IMR-90 (cell line): ENCODE results near the gene BICD1. TPM values are rescaled to one million over a fixed set of nuclear protein-coding genes. Genes with fewer than 3 reads are reported as not detected.

ENCODE experiments used
- ATAC-seq: fragments of 200-7000 bp; cut with Tn5 transposase; 2 replicates; pipeline ENCODE4 v1.9.1; 2020; ENCODE audit warnings: low read depth, mild to moderate bottlenecking, moderate library complexity
- BruUV-seq: library from RNA; stranded (reverse); fragments of 400-500 nt; replicated peaks from 2 replicates; lab custom pipeline; 2021; lab: Mats Ljungman, UMichigan
- CTCF ChIA-PET: fragments of 300-600 bp; formaldehyde crosslinking; extraction: SDS; loops from one replicate; lab custom pipeline; 2021; ENCODE audit warnings: antibody characterized with exemption; lab: Yijun Ruan, JAX
- POLR2A ChIA-PET: fragments of 300-600 bp; sonication (Branson Sonifier 250); formaldehyde crosslinking; loops from one replicate; lab custom pipeline; 2022; ENCODE audit warnings: antibody characterized with exemption; ENCODE audit not compliant: unreplicated experiment; lab: Charles Lee
- DNase-seq: peaks from one replicate; pipeline ENCODE4 v3.0.0; 2013
- H2AFZ ChIP-seq: replicated peaks from 2 replicates; pipeline ENCODE3; 2013; ENCODE audit warnings: low read length, mild to moderate bottlenecking; ENCODE audit not compliant: poor library complexity
- H2AK5ac ChIP-seq: 2 replicates; pipeline ENCODE4 v1.6.1; 2013; ENCODE audit warnings: low read depth, low read length, inconsistent platforms
- H2AK9ac ChIP-seq: replicated peaks from 2 replicates; pipeline ENCODE3; 2013; ENCODE audit warnings: mild to moderate bottlenecking, low read depth, low read length, moderate library complexity; ENCODE audit not compliant: poor library complexity
- H2BK120ac ChIP-seq: 2 replicates; pipeline ENCODE4 v1.6.1; 2013; ENCODE audit warnings: low read depth, low read length, inconsistent platforms
- H2BK15ac ChIP-seq: 3 replicates; pipeline ENCODE4 v1.6.1; 2013; ENCODE audit warnings: low read depth, low read length, inconsistent platforms
- H2BK20ac ChIP-seq: 2 replicates; pipeline ENCODE4 v1.6.1; 2013; ENCODE audit warnings: low read depth, mild to moderate bottlenecking, inconsistent platforms, low read length, moderate library complexity
- H2BK5ac ChIP-seq: 2 replicates; pipeline ENCODE4 v1.6.1; 2013; ENCODE audit warnings: mild to moderate bottlenecking, low read depth, low read length, inconsistent platforms; ENCODE audit not compliant: poor library complexity, severe bottlenecking
- H3K14ac ChIP-seq: replicated peaks from 2 replicates; pipeline ENCODE4 v1.6.1; 2013; ENCODE audit warnings: low read depth, low read length, inconsistent platforms
- H3K18ac ChIP-seq: 2 replicates; pipeline ENCODE4 v1.6.1; 2013; ENCODE audit warnings: low read depth, low read length, control low read depth
- H3K23ac ChIP-seq: 2 replicates; pipeline ENCODE4 v1.6.1; 2013; ENCODE audit warnings: low read depth, low read length, inconsistent platforms
- H3K27ac ChIP-seq: 2 replicates; pipeline ENCODE4 v1.5.1; 2013; ENCODE audit warnings: mild to moderate bottlenecking, control low read depth, low read length; ENCODE audit not compliant: insufficient read depth
- H3K27me3 ChIP-seq: 2 replicates; pipeline ENCODE4 v1.6.1; 2013; ENCODE audit warnings: low read length; ENCODE audit not compliant: control insufficient read depth, insufficient read depth
- H3K36me3 ChIP-seq: 2 replicates; pipeline ENCODE4 v1.6.1; 2013; ENCODE audit warnings: low read length, mixed read lengths; ENCODE audit not compliant: control insufficient read depth, insufficient read depth
- H3K4ac ChIP-seq: 2 replicates; pipeline ENCODE4 v1.6.1; 2013; ENCODE audit warnings: low read depth, low read length, inconsistent platforms
- H3K4me1 ChIP-seq: 2 replicates; pipeline ENCODE4 v1.6.1; 2013; ENCODE audit warnings: low read length, mixed read lengths; ENCODE audit not compliant: control insufficient read depth, insufficient read depth
- H3K4me2 ChIP-seq: 2 replicates; pipeline ENCODE4 v1.6.1; 2013; ENCODE audit warnings: low read depth, mild to moderate bottlenecking, control low read depth, low read length, moderate library complexity
- H3K4me3 ChIP-seq: 2 replicates; pipeline ENCODE4 v1.5.1; 2013; ENCODE audit warnings: low read depth, mild to moderate bottlenecking, control low read depth, low read length, moderate library complexity; ENCODE audit not compliant: insufficient read depth
- H3K56ac ChIP-seq: 2 replicates; pipeline ENCODE4 v1.6.1; 2013; ENCODE audit warnings: low read length, inconsistent platforms; ENCODE audit not compliant: insufficient read depth; ENCODE audit errors: extremely low read depth
- H3K79me1 ChIP-seq, 2 experiments: 2 replicates each; pipeline ENCODE4 v1.6.1; 2013; ENCODE audit warnings: low read length in 2 of 2, inconsistent platforms in 1 of 2, low read depth in 1 of 2
- H3K9ac ChIP-seq: 2 replicates; pipeline ENCODE4 v1.6.1; 2013; ENCODE audit warnings: low read depth, low read length, control low read depth
- H3K9me1 ChIP-seq: 2 replicates; pipeline ENCODE4 v1.6.1; 2013; ENCODE audit warnings: low read length, inconsistent platforms; ENCODE audit not compliant: insufficient read depth
- H3K9me3 ChIP-seq: 2 replicates; pipeline ENCODE4 v1.6.1; 2013; ENCODE audit warnings: low read length; ENCODE audit not compliant: control insufficient read depth, insufficient read depth
- H4K20me1 ChIP-seq: 2 replicates; pipeline ENCODE4 v1.6.1; 2013; ENCODE audit warnings: low read length, inconsistent platforms; ENCODE audit not compliant: insufficient read depth
- H4K5ac ChIP-seq: 2 replicates; pipeline ENCODE4 v1.6.1; 2013; ENCODE audit warnings: mild to moderate bottlenecking, low read depth, low read length, control low read depth
- H4K8ac ChIP-seq, 2 experiments: 2 replicates each; pipeline ENCODE4 v1.6.1; 2013; ENCODE audit warnings: low read depth in 2 of 2, low read length in 2 of 2, control low read depth in 1 of 2, inconsistent platforms in 1 of 2
- H4K91ac ChIP-seq: 2 replicates; pipeline ENCODE4 v1.6.1; 2013; ENCODE audit warnings: low read depth, low read length, inconsistent platforms; ENCODE audit not compliant: insufficient read depth
- FOS ChIP-seq: fragments of 150-350 bp; IDR thresholded peaks from 2 replicates; pipeline ENCODE4 v1.6.1; 2016; ENCODE audit warnings: low read depth, low read length
- MAFK ChIP-seq: IDR thresholded peaks from 2 replicates; pipeline ENCODE4 v1.6.1; 2012; ENCODE audit warnings: low read depth, low read length, improper control_type of control experiment
- MAZ ChIP-seq: IDR thresholded peaks from 2 replicates; pipeline ENCODE4 v1.6.1; 2012; ENCODE audit warnings: low read depth, mild to moderate bottlenecking, low read length, improper control_type of control experiment, moderate library complexity, borderline replicate concordance
- MXI1 ChIP-seq: IDR thresholded peaks from 2 replicates; pipeline ENCODE4 v1.6.1; 2012; ENCODE audit warnings: low read depth, mild to moderate bottlenecking, low read length, moderate library complexity, borderline replicate concordance
- RCOR1 ChIP-seq: IDR thresholded peaks from 2 replicates; pipeline ENCODE4 v1.6.1; 2012; ENCODE audit warnings: mild to moderate bottlenecking, low read length, improper control_type of control experiment; ENCODE audit not compliant: insufficient replicate concordance
- WGBS, 2 experiments: methylation state at CpG; one replicate each; pipeline versions ENCODE4 v1.1.5 to v1.1.7; 2013; ENCODE audit warnings: missing lambda C conversion rate in 2 of 2; ENCODE audit not compliant: insufficient read length in 1 of 2; ENCODE audit errors: extremely low coverage in 2 of 2; 5-methylcytosine and 5-hydroxymethylcytosine counted together
- dilution Hi-C: fragments of 300-500 bp; cut with HindIII; formaldehyde crosslinking; loops from one replicate; pipeline ENCODE4 v1.14.3; 2018; ENCODE audit warnings: low sequenced_read_pairs; ENCODE audit not compliant: unreplicated experiment
- in situ Hi-C: fragments of 300-500 bp; cut with MboI; formaldehyde crosslinking; loops from 3 replicates; pipeline ENCODE4 v1.14.3; 2019; ENCODE audit warnings: low sequenced_read_pairs, inconsistent platforms, mixed read lengths
- intact Hi-C: fragments of 100-400 bp; cut with micrococcal nuclease; formaldehyde crosslinking; loops from 2 replicates; pipeline ENCODE4 v1.10.0; 2022
- polyA plus RNA-seq, 3 experiments: library from polyadenylated mRNA; depleted of rRNA; stranded (reverse); fragments of >200 nt; gene quantifications; 2 replicates each; pipeline ENCODE4 v1.2.3, GENCODE V29; 2012; ENCODE audit warnings: low replicate concordance in 1 of 3
- total RNA-seq: library from RNA; depleted of rRNA; stranded (reverse); fragments of >200 nt; gene quantifications from 2 replicates; pipeline ENCODE4 v1.2.3, GENCODE V29; 2012
- TF ChIP-seq, protein P1 (sequence below): fragments of 150-350 bp; IDR thresholded peaks from 2 replicates; pipeline ENCODE4 v1.6.1; 2016; ENCODE audit warnings: low read depth, mild to moderate bottlenecking, low read length, moderate library complexity, borderline replicate concordance

The BICD1 gene
- total and polyA plus RNA-seq, 2 of the 4 experiments (the other 2 are of a cell fraction), result 17.2 to 21.8 TPM

DNA sequence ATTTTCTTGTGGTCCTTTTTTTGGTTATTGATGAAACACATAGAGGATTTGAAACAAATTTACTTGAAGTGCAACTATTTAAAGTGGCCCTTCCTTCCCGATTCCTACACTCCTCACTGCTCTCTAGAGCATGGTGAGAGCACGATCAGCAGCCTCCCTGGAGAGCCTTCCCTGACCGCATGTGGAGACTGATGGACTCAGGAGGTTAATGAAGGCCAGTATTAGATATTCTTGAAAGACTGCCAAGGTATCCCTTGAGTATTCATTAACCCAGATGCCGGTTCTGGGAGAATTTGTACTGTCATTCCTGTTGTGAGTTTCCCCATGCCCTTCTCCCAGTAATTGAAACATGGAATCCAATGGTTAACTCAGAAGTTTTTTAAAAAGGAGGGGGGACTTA is 189.9 kb downstream of the BICD1 start:
- Histone ChIP-seq H3K4ac (no peak overlapping the region), H3K9ac (no peak overlapping the region), H2BK120ac (no peak overlapping the region), H4K5ac (no peak overlapping the region), H4K8ac (no peak overlapping the region), H2BK15ac (no peak overlapping the region), H4K91ac (no peak overlapping the region), H3K27ac (no peak overlapping the region), H2BK5ac (no peak overlapping the region), H3K4me3 (no peak overlapping the region), H2AK9ac (no peak overlapping the region), H3K4me1 (0 out of 2 replicates have a peak, but pooled peaks cover 2% of the 10 kb centered on the region), H2AFZ (no peak overlapping the region), H3K27me3 (no peaks in the 10 kb centered on the region), H3K9me1 (0 out of 2 replicates have a peak, but pooled peaks cover under 1% of the 10 kb centered on the region), H3K23ac (no peak overlapping the region), H3K36me3 (peaks cover 4% of the 10 kb centered on the region; the same call in 1 of the 2 replicates), H3K18ac (no peak overlapping the region), H3K14ac (no peak overlapping the region), H2BK20ac (no peak overlapping the region), H2AK5ac (no peak overlapping the region), H3K79me1 (peaks cover 19 to 20% of the 10 kb centered on the region in 2 experiments), H3K9me3 (no peaks in the 10 kb centered on the region), H3K4me2 (no peak overlapping the region), H4K20me1 (no peaks in the 10 kb centered on the region; the same call in 1 of the 2 replicates), H3K56ac (no peak overlapping the region)
- DNase-seq, result no peak
- CTCF ChIA-PET, result no interaction called here
- no CpG with 5 or more reads among the region's 4 CpGs for WGBS, 2 experiments
- POLR2A ChIA-PET, result no interaction called here
- intact Hi-C loops, result no loop called here
- in situ Hi-C loops, result no loop called here
- dilution Hi-C loops, result no loop called here
- ATAC-seq, result no peak
- TF ChIP-seq, protein P1, sequence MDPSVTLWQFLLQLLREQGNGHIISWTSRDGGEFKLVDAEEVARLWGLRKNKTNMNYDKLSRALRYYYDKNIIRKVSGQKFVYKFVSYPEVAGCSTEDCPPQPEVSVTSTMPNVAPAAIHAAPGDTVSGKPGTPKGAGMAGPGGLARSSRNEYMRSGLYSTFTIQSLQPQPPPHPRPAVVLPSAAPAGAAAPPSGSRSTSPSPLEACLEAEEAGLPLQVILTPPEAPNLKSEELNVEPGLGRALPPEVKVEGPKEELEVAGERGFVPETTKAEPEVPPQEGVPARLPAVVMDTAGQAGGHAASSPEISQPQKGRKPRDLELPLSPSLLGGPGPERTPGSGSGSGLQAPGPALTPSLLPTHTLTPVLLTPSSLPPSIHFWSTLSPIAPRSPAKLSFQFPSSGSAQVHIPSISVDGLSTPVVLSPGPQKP, result no peak
- TF ChIP-seq FOS, result no peak
- TF ChIP-seq MXI1, result no peak
- no peak for TF ChIP-seq MAZ
- no peak for TF ChIP-seq MAFK
- TF ChIP-seq RCOR1, result no peak
- BruUV-seq, result no TSS peak
